Activated CD4-positive, alpha-beta T cell treated with anti-CD3 and anti-CD28 coated beads, Interleukin-2, amount 10 ng/mL, durations not matched to agents 24 days and 14 days (primary cell): ENCODE results near the gene RAB3IL1. TPM values are rescaled to one million over a fixed set of nuclear protein-coding genes. Genes with fewer than 3 reads are reported as not detected.

ENCODE experiments used
- DNase-seq: peaks from one replicate; pipeline ENCODE4 v3.0.0; 2022
- H3K27ac Mint-ChIP-seq: one replicate; pipeline ENCODE4 v1.8.0; 2022; ENCODE audit warnings: mild to moderate bottlenecking, mixed read lengths
- H3K27me3 Mint-ChIP-seq: one replicate; pipeline ENCODE4 v1.8.0; 2022; ENCODE audit warnings: mixed read lengths
- H3K36me3 Mint-ChIP-seq: one replicate; pipeline ENCODE4 v1.8.0; 2022; ENCODE audit warnings: low read depth, mild to moderate bottlenecking, mixed read lengths
- H3K4me1 Mint-ChIP-seq: one replicate; pipeline ENCODE4 v1.8.0; 2021; ENCODE audit warnings: mixed read lengths
- H3K4me3 Mint-ChIP-seq: one replicate; pipeline ENCODE4 v1.8.0; 2022; ENCODE audit warnings: mild to moderate bottlenecking, moderate library complexity, mixed read lengths
- H3K9me3 Mint-ChIP-seq: one replicate; pipeline ENCODE4 v1.8.0; 2021; ENCODE audit warnings: mixed read lengths
- intact Hi-C: fragments of 100-400 bp; cut with micrococcal nuclease; formaldehyde crosslinking; loops from one replicate; pipeline ENCODE4 v1.15.1; 2023
- total RNA-seq: library from RNA; stranded (reverse); gene quantifications from 2 replicates; pipeline ENCODE4 v1.2.3, GENCODE V29; 2022

Gene RAB3IL1
- total RNA-seq, 1 donor from 2014 or later: 0.12 TPM

- Mint-ChIP-seq H3K36me3 (no peaks in the 10 kb centered on the region), H3K27ac (no peak overlapping the region), H3K9me3 (no peaks in the 10 kb centered on the region), H3K4me1 (peaks cover 7% of the 10 kb centered on the region), H3K4me3 (no peak overlapping the region), H3K27me3 (peaks cover 51% of the 10 kb centered on the region)
- intact Hi-C loops: no loop called here
- DNase-seq: no peak
Observed at GRCh38 chr11:61919705-61920631, 2.6 kb upstream of the RAB3IL1 start.

DNA sequence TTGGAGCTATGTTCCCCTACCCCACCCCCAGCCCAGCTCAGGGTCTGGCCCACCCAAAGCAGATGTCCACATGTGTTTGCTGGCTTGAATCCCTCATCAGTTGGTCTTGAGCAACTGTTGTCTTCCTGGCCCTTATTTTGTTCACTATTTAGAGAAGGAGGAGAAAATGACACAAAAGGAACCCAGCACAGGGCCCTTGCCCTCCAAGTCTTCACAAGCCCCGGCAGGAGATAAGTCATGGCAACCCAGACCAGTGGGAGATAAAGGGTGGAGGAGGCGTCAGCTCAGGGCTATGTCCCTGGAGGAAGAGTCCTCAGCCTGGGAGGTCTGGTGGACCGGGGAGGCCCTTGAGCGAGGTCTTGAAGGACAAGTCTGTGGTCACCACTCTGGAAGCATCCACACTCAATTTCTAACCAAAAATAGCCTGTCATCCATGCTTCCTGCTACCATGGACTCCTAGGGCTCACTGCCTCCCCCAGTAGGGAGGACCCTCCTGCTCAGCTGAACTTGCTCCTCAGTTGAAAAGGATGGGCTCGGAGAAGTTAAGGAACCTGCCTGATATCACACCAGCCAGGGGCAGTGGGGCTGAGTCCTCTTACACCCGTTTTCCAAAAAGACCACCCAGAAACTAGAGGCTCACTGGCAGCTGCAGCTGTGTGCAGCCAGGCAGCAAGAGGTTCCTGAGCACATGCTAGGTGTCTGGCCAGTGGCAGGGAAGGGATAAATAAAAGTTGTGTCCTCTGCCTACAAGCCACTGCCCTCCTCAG, 1.8 kb upstream of the RAB3IL1 start:
- Mint-ChIP-seq H3K36me3 (no peaks in the 10 kb centered on the region), H3K9me3 (no peaks in the 10 kb centered on the region), H3K4me3 (no peak overlapping the region), H3K27me3 (peaks cover 54% of the 10 kb centered on the region), H3K27ac (no peak overlapping the region), H3K4me1 (peaks cover 7% of the 10 kb centered on the region)
- intact Hi-C loops: no loop called here
- DNase-seq: no peak

DNA sequence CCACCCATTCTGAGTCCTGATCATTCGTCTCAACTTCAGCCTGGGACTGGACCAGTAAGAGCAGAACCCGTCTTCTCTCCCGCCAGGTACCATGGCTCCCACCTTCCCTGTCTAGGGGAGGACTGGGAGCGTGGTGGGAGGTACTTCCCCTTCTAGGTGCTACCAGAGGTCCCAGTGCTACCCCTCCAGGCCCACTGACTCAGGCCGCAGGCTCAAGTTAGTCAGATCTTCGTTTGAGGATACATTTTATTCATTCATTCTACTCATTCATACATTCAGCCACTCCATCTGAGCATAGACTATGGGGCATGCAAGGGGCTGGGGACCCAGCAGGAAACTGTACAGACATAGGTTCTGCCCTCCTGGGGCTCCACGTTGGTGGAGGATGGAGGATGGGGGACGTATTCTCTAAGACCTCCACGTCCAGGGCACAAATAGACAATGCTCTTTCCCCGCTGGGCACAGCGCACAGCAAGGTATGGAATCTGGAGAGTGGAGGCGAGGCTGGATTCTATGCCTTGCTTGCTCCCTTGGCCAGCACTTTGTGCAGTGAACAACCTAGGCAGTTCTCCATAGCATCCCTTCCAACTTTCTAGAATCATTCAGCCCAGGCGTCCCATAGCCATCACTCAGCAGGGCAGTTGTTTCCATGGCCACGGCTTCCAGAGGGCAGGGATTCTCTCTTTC, 1.0 kb upstream of the RAB3IL1 start:
- Mint-ChIP-seq H3K4me1 (peaks cover 7% of the 10 kb centered on the region), H3K27me3 (peaks cover 57% of the 10 kb centered on the region), H3K9me3 (no peaks in the 10 kb centered on the region), H3K36me3 (no peaks in the 10 kb centered on the region), H3K27ac (no peak overlapping the region), H3K4me3 (peak overlapping the region; percentile 84)
- intact Hi-C loops: no loop called here
- no peak for DNase-seq

DNA sequence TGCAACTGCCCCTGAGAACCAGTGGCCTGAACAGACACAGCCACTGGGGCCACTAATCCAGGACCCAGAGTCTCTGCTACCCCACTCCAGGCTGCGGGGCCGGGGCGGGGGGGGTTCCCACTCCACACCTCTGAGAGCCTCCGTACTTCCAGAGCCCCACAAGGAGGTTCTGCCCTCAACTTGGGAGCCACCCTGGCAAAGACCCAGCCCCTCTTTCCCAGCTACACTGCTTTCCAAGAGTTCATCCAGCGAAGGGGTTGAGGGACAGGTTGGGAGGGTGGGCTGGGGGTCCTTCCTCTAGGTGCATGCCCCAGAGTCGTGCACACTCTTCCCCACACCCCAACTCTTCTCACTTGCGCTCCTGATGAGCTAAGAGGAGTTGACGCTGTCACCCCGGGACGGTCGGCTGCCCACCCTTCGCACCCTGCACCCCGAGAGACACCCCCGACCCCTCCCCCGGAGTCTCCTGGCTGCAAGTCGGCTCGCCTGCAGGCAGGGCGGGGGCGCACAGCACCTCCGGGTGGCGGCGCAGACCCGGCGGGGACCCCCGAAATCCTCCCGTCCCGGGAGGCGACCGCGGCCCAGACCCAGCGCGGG, 531 bp downstream of the RAB3IL1 start:
- intact Hi-C loops: no loop called here
- Mint-ChIP-seq H3K27me3 (peaks cover 58% of the 10 kb centered on the region), H3K4me3 (peak overlapping the region; percentile 51), H3K36me3 (no peaks in the 10 kb centered on the region), H3K9me3 (no peaks in the 10 kb centered on the region), H3K4me1 (peaks cover 10% of the 10 kb centered on the region), H3K27ac (no peak overlapping the region)
- no peak for DNase-seq

DNA sequence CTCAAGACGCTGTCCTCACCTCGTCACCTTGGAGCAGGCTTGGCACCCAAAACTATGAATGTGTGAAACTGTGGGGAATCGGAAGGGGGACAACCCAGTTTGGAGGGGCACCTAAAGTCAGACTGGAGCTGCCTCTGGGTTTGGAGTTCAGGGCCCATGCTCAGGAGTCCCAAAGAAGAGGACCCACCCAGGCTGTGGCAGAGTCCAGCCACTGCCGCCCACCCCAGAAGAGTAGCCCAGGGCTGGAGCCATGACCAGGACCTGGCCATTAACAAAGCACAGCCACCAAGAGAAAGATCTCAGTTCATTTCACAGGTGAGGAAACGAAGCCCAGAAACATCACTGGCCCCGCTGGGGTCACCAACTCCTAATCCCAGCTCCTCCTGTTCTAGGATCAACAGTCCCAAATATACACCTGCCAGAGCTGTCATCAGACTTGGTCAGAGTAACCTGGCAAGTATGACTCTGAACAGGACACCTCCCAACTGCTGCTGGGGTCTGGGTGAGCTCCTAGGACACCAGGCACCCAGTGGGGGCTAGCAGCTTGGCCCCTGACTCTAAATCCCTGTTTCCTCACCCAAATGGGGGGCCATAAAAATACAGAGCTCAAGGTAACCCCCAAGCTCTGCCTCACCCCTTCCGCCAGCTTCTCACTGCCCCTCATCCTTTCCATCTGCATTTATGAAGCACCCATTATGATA, 2.7 kb downstream of the RAB3IL1 start:
- DNase-seq: no peak
- H3K4me3 Mint-ChIP-seq: no peak overlapping the region
- H3K27me3 Mint-ChIP-seq: peaks cover 47% of the 10 kb centered on the region
- no peak overlapping the region for H3K27ac Mint-ChIP-seq
- H3K9me3 Mint-ChIP-seq: no peaks in the 10 kb centered on the region
- H3K36me3 Mint-ChIP-seq: no peaks in the 10 kb centered on the region
- H3K4me1 Mint-ChIP-seq: peaks cover 10% of the 10 kb centered on the region
- intact Hi-C loops: no loop called here

- no peak overlapping the region for H3K27ac Mint-ChIP-seq
- peaks cover 40% of the 10 kb centered on the region for H3K27me3 Mint-ChIP-seq
- H3K4me3 Mint-ChIP-seq: no peak overlapping the region
- DNase-seq: no peak
- H3K36me3 Mint-ChIP-seq: no peaks in the 10 kb centered on the region
- intact Hi-C loops: no loop called here
- peaks cover 10% of the 10 kb centered on the region for H3K4me1 Mint-ChIP-seq
- H3K9me3 Mint-ChIP-seq: no peaks in the 10 kb centered on the region
Observed at GRCh38 chr11:61913699-61914395, 3.5 kb downstream of the RAB3IL1 start.

GRCh38 chr11:61912991-61913698, 4.2 kb downstream of the RAB3IL1 start:
- Mint-ChIP-seq H3K27me3 (peaks cover 33% of the 10 kb centered on the region), H3K36me3 (no peaks in the 10 kb centered on the region), H3K9me3 (no peaks in the 10 kb centered on the region), H3K27ac (no peak overlapping the region), H3K4me1 (peaks cover 9% of the 10 kb centered on the region), H3K4me3 (no peak overlapping the region)
- no peak for DNase-seq
- intact Hi-C loops: no loop called here

DNA sequence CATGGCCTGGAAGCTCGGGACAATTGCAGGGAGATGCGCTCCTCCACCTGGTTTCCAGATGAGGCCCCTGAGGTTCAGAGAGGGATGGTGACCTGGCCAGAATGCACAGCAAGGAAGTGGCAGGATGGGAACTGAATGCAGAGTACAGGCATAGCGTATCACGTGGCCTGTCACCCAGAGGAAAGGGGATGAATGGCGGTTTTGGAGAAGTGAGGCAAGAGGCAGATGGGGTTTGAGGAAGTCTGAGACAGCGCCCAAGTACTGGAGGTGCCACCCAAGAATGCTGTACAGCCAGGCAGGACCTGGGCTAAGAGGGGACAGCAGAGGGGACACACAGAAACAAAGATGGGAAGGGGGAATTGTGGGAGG, 4.9 kb downstream of the RAB3IL1 start:
- peaks cover 27% of the 10 kb centered on the region for H3K27me3 Mint-ChIP-seq
- no peak overlapping the region for H3K4me3 Mint-ChIP-seq
- DNase-seq: no peak
- no peak overlapping the region for H3K27ac Mint-ChIP-seq
- intact Hi-C loops: no loop called here
- H3K4me1 Mint-ChIP-seq: peaks cover 3% of the 10 kb centered on the region
- no peaks in the 10 kb centered on the region for H3K9me3 Mint-ChIP-seq
- H3K36me3 Mint-ChIP-seq: no peaks in the 10 kb centered on the region

DNA sequence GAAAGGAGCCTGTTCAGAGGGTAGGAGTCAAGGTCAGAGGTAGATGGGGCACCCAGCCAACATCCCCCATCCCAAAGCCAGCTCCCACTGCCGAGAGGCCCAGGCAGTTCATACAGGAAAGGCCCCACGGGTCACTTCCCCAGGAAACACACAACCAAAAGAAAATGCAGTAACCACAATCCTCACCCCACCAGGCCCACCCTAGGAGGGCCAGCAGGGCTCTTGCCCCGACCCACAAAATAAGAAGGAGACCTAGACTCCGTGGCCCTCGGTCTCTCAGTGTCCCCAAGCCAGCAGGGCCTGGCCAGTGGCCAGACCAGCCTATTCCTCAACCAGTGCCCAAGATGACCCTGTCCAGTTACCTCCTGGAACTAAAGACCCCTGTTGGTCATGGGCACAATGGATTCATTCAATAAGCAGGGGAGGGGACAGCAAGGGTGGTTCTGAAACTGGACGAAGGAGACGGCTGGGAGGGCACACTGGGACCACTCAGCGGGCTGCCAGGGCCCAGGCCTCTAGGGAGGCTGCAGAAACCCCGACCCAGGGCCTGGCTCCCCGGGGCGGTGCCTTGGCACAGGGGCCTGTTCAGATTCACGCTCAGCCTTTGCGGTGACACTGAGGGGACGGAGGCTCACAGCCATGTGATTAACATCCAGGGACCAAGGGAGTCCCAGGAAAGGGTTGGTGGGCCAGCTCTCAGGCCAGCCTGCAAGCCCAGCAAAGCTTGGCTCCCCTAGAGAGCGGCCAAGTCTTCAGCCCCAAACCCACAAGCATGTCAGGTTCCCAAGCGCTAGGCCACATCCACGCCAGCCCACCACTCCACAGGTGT, 5.5 kb downstream of the RAB3IL1 start:
- DNase-seq: no peak
- Mint-ChIP-seq H3K9me3 (no peaks in the 10 kb centered on the region), H3K4me3 (no peak overlapping the region), H3K27ac (no peak overlapping the region), H3K27me3 (peaks cover 27% of the 10 kb centered on the region), H3K4me1 (peaks cover 3% of the 10 kb centered on the region), H3K36me3 (no peaks in the 10 kb centered on the region)
- intact Hi-C loops: no loop called here

DNA sequence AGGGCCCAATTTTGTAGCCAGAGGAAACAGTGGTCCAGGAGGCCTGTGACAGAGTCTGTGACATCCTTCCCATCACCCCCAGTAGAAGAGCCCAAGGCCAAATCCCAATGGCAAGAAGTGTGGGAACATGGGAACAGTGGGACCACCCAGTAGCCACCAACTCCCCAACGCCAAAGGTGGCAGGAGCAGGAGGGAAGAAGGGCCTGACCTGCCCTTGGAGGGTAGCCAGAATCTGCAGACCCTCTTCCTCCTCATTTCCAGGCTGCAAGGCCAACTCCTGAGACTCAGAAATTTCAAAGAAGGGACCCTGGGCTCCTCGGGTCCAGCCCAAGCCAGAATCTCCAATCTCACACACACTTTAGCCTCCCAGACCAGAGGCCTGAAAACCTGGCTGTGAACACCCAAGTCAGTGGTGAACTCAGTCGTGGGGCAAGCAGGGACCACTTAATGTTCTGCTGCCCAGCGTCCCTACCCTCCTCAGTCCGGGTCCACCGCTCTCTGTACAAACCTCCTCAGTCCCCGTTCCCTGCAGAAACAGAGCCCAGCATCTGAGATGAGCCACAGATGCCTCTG, 6.2 kb downstream of the RAB3IL1 start:
- H3K36me3 Mint-ChIP-seq: no peaks in the 10 kb centered on the region
- no peak for DNase-seq
- no peak overlapping the region for H3K27ac Mint-ChIP-seq
- peaks cover 3% of the 10 kb centered on the region for H3K4me1 Mint-ChIP-seq
- intact Hi-C loops: no loop called here
- no peaks in the 10 kb centered on the region for H3K9me3 Mint-ChIP-seq
- H3K27me3 Mint-ChIP-seq: peaks cover 22% of the 10 kb centered on the region
- no peak overlapping the region for H3K4me3 Mint-ChIP-seq

DNA sequence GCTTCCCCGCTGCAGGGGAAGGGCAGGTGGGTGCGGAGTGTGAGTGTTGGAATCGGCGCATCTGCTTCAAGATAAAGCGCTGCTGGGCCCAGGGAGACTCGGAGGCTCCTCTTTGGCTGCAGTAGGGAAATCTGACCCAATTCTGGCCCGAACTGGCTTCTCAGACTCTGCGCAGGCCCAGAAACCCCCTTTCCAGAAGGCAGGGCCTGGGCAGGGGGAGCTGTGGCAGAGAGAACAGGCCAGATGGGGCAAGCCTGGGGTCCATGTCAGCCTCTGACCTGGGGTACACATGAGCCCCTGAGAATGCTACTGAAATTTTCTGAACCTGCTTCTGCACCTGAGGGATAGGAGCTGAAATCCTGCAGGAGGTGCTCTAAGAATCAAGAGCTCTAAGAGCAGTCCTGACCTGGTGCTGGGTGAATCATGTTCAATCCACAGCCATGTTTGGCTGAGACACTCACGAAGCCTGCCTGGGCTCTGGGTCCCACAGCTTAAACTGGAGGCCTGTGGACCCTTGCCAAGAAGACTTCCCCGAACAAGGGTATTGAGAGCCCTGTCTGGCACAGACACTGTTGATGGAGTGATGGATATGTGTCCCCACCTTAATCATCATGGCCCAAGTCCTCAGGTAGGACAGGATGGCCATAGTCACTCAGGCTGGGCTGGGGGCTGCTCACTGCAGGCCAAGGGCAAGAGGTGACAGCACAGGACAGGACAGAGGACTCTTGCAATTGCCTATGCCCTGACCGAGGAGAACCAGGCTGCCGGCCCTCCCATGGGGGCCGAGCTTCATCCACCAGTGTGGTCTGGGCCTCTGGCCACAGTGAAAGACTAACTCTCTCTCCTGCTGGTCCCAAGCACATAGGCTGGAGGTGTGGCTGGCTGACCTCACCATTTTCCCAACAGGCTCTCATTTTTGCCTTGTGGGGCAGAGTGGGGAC, 6.9 kb downstream of the RAB3IL1 start:
- peaks cover 3% of the 10 kb centered on the region for H3K4me1 Mint-ChIP-seq
- DNase-seq: no peak
- peaks cover 18% of the 10 kb centered on the region for H3K27me3 Mint-ChIP-seq
- H3K27ac Mint-ChIP-seq: no peak overlapping the region
- no peaks in the 10 kb centered on the region for H3K36me3 Mint-ChIP-seq
- intact Hi-C loops: no loop called here
- H3K4me3 Mint-ChIP-seq: no peak overlapping the region
- no peaks in the 10 kb centered on the region for H3K9me3 Mint-ChIP-seq
